Measurements from ENCODE around the gene ITIH2.

ITIH2 gene

DNA sequence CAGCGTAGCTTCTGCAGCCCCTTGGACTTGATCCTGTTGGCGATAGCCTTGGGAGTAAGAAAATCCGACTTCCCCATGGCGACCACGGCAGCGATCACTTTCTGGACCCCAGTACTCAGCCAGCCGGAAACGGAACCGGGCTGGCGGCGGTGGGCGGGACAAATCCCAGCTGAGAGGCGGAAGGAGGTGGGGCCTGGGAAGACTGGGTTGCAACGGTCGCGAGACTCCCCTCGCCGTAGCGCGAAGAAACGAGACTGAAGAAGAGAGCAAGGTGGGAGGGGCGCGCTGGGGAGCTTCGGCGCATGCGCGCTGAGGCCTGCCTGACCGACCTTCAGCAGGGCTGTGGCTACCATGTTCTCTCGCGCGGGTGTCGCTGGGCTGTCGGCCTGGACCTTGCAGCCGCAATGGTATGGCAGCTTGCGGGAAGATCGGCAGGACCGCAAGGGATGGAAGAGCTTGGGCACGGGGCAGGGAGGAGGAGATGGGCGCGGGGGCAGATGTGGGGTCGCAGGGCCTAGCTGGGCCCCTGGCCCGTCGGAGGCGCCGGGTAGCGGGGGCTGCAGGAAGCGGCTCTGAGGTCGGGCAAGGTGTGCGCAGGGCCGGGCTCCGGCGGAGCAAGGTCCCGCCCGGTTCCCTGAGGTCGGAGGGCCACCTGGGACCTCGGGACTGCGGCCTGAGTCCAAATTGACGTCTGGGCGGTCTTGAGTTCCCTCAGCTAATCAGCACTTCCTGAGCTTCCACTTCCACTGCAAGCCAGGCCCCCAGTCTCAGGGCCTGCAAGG is 84.9 kb downstream of the ITIH2 start, which contains the start of the genes ATP5F1C and KIN:
ATP5F1C (plus strand) TSS at position 321 of the 782 bp plus-strand sequence; CDS start at position 352, 31 bp downstream.
KIN (minus strand) TSS at position 137 of the 782 bp plus-strand sequence; CDS start at position 77, 60 bp downstream.
- TF ChIP-seq SUZ12 (IDR thresholded peaks at IDR 0.05; ENCODE audit: extremely low read depth, insufficient read depth, insufficient read length) = no peak
- no peak for TF ChIP-seq ZNF274 (IDR thresholded peaks at IDR 0.05; ENCODE audit: low read depth, low read length)
- TF ChIP-seq YY1 (IDR thresholded peaks at IDR 0.05; ENCODE audit: insufficient read depth, insufficient read length) = no peak
- no peaks in the 10 kb centered on the region for H3K27me3 ChIP-seq (ENCODE audit: insufficient read depth, insufficient read length)
- H3K9me3 ChIP-seq (ENCODE audit: insufficient read depth, low read length) = no peaks in the 10 kb centered on the region
- peaks cover 25% of the 10 kb centered on the region for H3K36me3 ChIP-seq (ENCODE audit: insufficient read depth, insufficient read length, low read length)
- H3K4me1 ChIP-seq (ENCODE audit: insufficient read depth, insufficient read length) = no peaks in the 10 kb centered on the region
- DNase-seq (ENCODE audit: low read depth, low spot score) = peak; percentile 91
- H3K4me3 ChIP-seq (ENCODE audit: insufficient read length, low read depth) = peak within 1 kb of the TSS; percentile 84
- H3K9ac ChIP-seq (ENCODE audit: insufficient read length, low read depth) = peak within 1 kb of the TSS; percentile 96

GRCh38 chr10:7788639-7789286 is 85.6 kb downstream of the ITIH2 start:
- no peak for DNase-seq (ENCODE audit: low read depth, low spot score)
- TF ChIP-seq SUZ12 (IDR thresholded peaks at IDR 0.05; ENCODE audit: extremely low read depth, insufficient read depth, insufficient read length) (no peak), ZNF274 (IDR thresholded peaks at IDR 0.05; ENCODE audit: low read depth, low read length) (no peak), YY1 (IDR thresholded peaks at IDR 0.05; ENCODE audit: insufficient read depth, insufficient read length) (no peak)
- Histone ChIP-seq H3K36me3 (ENCODE audit: insufficient read depth, insufficient read length, low read length) (peaks cover 25% of the 10 kb centered on the region), H3K27me3 (ENCODE audit: insufficient read depth, insufficient read length) (no peaks in the 10 kb centered on the region), H3K4me1 (ENCODE audit: insufficient read depth, insufficient read length) (no peaks in the 10 kb centered on the region), H3K9ac (ENCODE audit: insufficient read length, low read depth) (peak overlapping the region; percentile 96), H3K4me3 (ENCODE audit: insufficient read length, low read depth) (peak overlapping the region; percentile 84), H3K9me3 (ENCODE audit: insufficient read depth, low read length) (no peaks in the 10 kb centered on the region)

GRCh38 chr10:7789390-7789789 is 86.3 kb downstream of the ITIH2 start:
- TF ChIP-seq ZNF274 (IDR thresholded peaks at IDR 0.05; ENCODE audit: low read depth, low read length) (no peak), SUZ12 (IDR thresholded peaks at IDR 0.05; ENCODE audit: extremely low read depth, insufficient read depth, insufficient read length) (no peak), YY1 (IDR thresholded peaks at IDR 0.05; ENCODE audit: insufficient read depth, insufficient read length) (no peak)
- no peaks in the 10 kb centered on the region for H3K4me1 ChIP-seq (ENCODE audit: insufficient read depth, insufficient read length)
- H3K4me3 ChIP-seq (ENCODE audit: insufficient read length, low read depth) = peak overlapping the region; percentile 84
- H3K36me3 ChIP-seq (ENCODE audit: insufficient read depth, insufficient read length, low read length) = peaks cover 20% of the 10 kb centered on the region
- no peaks in the 10 kb centered on the region for H3K9me3 ChIP-seq (ENCODE audit: insufficient read depth, low read length)
- H3K27me3 ChIP-seq (ENCODE audit: insufficient read depth, insufficient read length) = no peaks in the 10 kb centered on the region
- peak overlapping the region; percentile 96 for H3K9ac ChIP-seq (ENCODE audit: insufficient read length, low read depth)
- DNase-seq (ENCODE audit: low read depth, low spot score) = no peak

GRCh38 chr10:7792541-7792940 is 89.4 kb downstream of the ITIH2 start:
- Histone ChIP-seq H3K36me3 (ENCODE audit: insufficient read depth, insufficient read length, low read length) (peaks cover 28% of the 10 kb centered on the region), H3K27me3 (ENCODE audit: insufficient read depth, insufficient read length) (no peaks in the 10 kb centered on the region), H3K9me3 (ENCODE audit: insufficient read depth, low read length) (no peaks in the 10 kb centered on the region), H3K4me1 (ENCODE audit: insufficient read depth, insufficient read length) (no peaks in the 10 kb centered on the region), H3K4me3 (ENCODE audit: insufficient read length, low read depth) (no peak overlapping the region), H3K9ac (ENCODE audit: insufficient read length, low read depth) (no peak overlapping the region)
- TF ChIP-seq ZNF274 (IDR thresholded peaks at IDR 0.05; ENCODE audit: low read depth, low read length) (no peak), SUZ12 (IDR thresholded peaks at IDR 0.05; ENCODE audit: extremely low read depth, insufficient read depth, insufficient read length) (no peak), YY1 (IDR thresholded peaks at IDR 0.05; ENCODE audit: insufficient read depth, insufficient read length) (no peak)
- no peak for DNase-seq (ENCODE audit: low read depth, low spot score)

DNA sequence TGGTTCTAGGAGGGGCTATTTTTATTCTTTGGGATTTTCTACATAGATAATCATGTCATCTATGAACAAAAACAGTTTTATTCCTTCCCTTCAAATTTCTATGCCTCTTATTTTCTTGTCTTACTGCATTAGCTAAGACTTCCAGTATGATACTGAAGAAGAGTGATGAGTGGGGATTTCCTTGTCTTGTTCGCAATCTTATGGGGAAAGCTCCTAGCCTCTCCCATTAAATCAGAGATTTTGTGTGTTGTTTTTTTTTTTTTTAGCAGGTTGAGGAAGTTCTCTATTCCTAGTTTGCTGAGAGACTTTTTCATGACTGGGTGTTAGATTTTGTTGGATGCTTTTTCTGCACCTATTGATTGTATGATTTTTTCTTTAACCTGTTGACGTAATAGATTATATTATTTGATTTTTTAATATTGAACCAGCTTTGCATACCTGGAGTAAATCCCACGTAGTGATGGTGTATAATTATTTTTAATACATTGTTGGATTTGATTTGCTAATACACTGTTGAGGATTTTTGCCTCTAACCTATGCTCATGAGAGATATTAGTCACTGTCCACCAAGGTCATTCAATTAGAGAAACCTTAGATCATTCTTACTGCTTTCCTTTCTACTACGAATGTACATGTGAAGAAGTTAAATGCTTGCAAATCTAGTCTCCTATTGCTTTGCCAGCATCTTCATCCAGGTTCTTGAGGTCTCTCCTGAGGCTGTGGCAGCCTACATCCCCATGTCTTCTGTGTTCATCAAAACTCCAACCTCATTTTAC is 91.3 kb downstream of the ITIH2 start:
- no peak for DNase-seq (ENCODE audit: low read depth, low spot score)
- no peaks in the 10 kb centered on the region for H3K9me3 ChIP-seq (ENCODE audit: insufficient read depth, low read length)
- TF ChIP-seq YY1 (IDR thresholded peaks at IDR 0.05; ENCODE audit: insufficient read depth, insufficient read length) (no peak), SUZ12 (IDR thresholded peaks at IDR 0.05; ENCODE audit: extremely low read depth, insufficient read depth, insufficient read length) (no peak), ZNF274 (IDR thresholded peaks at IDR 0.05; ENCODE audit: low read depth, low read length) (no peak)
- no peaks in the 10 kb centered on the region for H3K4me1 ChIP-seq (ENCODE audit: insufficient read depth, insufficient read length)
- H3K27me3 ChIP-seq (ENCODE audit: insufficient read depth, insufficient read length) = no peaks in the 10 kb centered on the region
- no peak overlapping the region for H3K4me3 ChIP-seq (ENCODE audit: insufficient read length, low read depth)
- H3K36me3 ChIP-seq (ENCODE audit: insufficient read depth, insufficient read length, low read length) = peaks cover 37% of the 10 kb centered on the region
- H3K9ac ChIP-seq (ENCODE audit: insufficient read length, low read depth) = no peak overlapping the region

DNA sequence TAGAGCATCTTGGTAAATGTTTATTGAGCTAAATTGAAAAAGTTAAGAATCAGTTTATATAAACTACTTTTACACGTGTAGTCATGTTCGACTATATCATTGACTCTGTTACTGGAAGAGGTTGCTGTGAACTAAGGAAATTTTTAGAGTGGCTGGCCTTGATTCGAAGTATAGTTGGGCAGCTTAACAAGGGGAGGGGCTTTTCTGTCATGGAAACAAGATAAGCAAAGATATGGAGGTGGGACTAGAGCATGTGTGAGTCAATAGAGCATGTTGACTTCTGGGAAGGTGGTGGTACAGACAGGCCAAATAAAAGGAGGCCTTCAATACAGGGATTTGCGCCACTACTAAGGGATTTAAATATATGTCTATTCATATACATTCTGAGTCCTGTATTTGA is 92.5 kb downstream of the ITIH2 start:
- no peak for DNase-seq (ENCODE audit: low read depth, low spot score)
- TF ChIP-seq YY1 (IDR thresholded peaks at IDR 0.05; ENCODE audit: insufficient read depth, insufficient read length) (no peak), ZNF274 (IDR thresholded peaks at IDR 0.05; ENCODE audit: low read depth, low read length) (no peak), SUZ12 (IDR thresholded peaks at IDR 0.05; ENCODE audit: extremely low read depth, insufficient read depth, insufficient read length) (no peak)
- Histone ChIP-seq H3K27me3 (ENCODE audit: insufficient read depth, insufficient read length) (no peaks in the 10 kb centered on the region), H3K36me3 (ENCODE audit: insufficient read depth, insufficient read length, low read length) (peaks cover 43% of the 10 kb centered on the region), H3K4me1 (ENCODE audit: insufficient read depth, insufficient read length) (no peaks in the 10 kb centered on the region), H3K4me3 (ENCODE audit: insufficient read length, low read depth) (no peak overlapping the region), H3K9ac (ENCODE audit: insufficient read length, low read depth) (no peak overlapping the region), H3K9me3 (ENCODE audit: insufficient read depth, low read length) (no peaks in the 10 kb centered on the region)

Data from NT2/D1 (cell line).